OCI-LY7 (cell line): ENCODE measurements around the gene MT3.

Source experiments
- EZH2phosphoT487 ChIP-seq: fragments of 200-600 bp; sonication (generic); IDR thresholded peaks from 2 replicates; pipeline ENCODE4 v1.6.1; 2018; ENCODE audit warnings: low read depth, borderline replicate concordance, mild to moderate bottlenecking, mixed run types, antibody characterized with exemption, low read length, moderate library complexity, mixed read lengths
- TF ChIP-seq, protein P1 (sequence below): fragments of 200-600 bp; sonication (generic); conservative IDR thresholded peaks from 2 replicates; pipeline ENCODE4 v1.5.1; 2014; ENCODE audit warnings: mild to moderate bottlenecking, antibody characterized with exemption, low read length, moderate library complexity, mixed read lengths

GRCh38 chr16:56632156-56632847, 43.0 kb downstream of the MT3 start, which contains the start of gene MT1M:
- TF ChIP-seq, protein P1, sequence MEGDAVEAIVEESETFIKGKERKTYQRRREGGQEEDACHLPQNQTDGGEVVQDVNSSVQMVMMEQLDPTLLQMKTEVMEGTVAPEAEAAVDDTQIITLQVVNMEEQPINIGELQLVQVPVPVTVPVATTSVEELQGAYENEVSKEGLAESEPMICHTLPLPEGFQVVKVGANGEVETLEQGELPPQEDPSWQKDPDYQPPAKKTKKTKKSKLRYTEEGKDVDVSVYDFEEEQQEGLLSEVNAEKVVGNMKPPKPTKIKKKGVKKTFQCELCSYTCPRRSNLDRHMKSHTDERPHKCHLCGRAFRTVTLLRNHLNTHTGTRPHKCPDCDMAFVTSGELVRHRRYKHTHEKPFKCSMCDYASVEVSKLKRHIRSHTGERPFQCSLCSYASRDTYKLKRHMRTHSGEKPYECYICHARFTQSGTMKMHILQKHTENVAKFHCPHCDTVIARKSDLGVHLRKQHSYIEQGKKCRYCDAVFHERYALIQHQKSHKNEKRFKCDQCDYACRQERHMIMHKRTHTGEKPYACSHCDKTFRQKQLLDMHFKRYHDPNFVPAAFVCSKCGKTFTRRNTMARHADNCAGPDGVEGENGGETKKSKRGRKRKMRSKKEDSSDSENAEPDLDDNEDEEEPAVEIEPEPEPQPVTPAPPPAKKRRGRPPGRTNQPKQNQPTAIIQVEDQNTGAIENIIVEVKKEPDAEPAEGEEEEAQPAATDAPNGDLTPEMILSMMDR = no peak
- TF ChIP-seq EZH2phosphoT487 = no peak
